D721Med (cell line): ENCODE results near the gene RFPL1.

Experiments
- DNase-seq: peaks from one replicate; pipeline ENCODE4 v3.0.0; 2011; ENCODE audit warnings: low spot score; ENCODE audit not compliant: insufficient read length
- FAIRE-seq: peaks from 2 replicates; lab custom pipeline; 2011; peaks lifted over from hg19 to GRCh38; lab: Jason Lieb, UNC
- TF ChIP-seq, protein P1 (sequence below): IDR thresholded peaks from 2 replicates; pipeline ENCODE4 v1.5.1; 2012; ENCODE audit warnings: mild to moderate bottlenecking, control low read depth; ENCODE audit not compliant: insufficient read depth; ENCODE audit errors: missing control alignments

The RFPL1 gene

GRCh38 chr22:29431986-29432385 is 6.4 kb upstream of the RFPL1 start:
- no peak for DNase-seq
- TF ChIP-seq, protein P1, sequence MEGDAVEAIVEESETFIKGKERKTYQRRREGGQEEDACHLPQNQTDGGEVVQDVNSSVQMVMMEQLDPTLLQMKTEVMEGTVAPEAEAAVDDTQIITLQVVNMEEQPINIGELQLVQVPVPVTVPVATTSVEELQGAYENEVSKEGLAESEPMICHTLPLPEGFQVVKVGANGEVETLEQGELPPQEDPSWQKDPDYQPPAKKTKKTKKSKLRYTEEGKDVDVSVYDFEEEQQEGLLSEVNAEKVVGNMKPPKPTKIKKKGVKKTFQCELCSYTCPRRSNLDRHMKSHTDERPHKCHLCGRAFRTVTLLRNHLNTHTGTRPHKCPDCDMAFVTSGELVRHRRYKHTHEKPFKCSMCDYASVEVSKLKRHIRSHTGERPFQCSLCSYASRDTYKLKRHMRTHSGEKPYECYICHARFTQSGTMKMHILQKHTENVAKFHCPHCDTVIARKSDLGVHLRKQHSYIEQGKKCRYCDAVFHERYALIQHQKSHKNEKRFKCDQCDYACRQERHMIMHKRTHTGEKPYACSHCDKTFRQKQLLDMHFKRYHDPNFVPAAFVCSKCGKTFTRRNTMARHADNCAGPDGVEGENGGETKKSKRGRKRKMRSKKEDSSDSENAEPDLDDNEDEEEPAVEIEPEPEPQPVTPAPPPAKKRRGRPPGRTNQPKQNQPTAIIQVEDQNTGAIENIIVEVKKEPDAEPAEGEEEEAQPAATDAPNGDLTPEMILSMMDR, result no peak
- FAIRE-seq, result no peak

DNA sequence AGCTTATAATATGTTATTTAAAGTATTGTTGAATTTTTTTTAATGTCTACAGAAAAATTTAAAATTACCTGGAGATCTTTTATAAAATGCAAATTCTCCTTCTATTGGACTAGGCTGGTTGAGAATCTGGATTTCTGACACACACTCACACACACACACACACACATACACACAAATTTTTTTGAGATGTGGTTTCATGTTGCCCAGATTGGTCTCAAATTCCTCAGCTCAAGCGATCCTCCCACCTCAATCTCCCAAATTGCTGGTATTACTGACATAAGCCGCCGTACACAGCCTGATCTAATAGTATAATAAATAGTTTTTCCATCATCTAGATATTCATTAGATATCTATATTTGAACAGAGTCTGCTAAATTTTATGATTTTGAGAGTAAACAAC is 4.5 kb upstream of the RFPL1 start:
- DNase-seq, result no peak
- TF ChIP-seq, protein P1, result no peak
- FAIRE-seq, result no peak

GRCh38 chr22:29434288-29434687 is 4.1 kb upstream of the RFPL1 start:
- DNase-seq (no peak), FAIRE-seq (no peak)
- TF ChIP-seq, protein P1, result no peak

GRCh38 chr22:29435236-29436136 is 2.9 kb upstream of the RFPL1 start:
- TF ChIP-seq, protein P1, result no peak
- FAIRE-seq (no peak), DNase-seq (no peak)

DNA sequence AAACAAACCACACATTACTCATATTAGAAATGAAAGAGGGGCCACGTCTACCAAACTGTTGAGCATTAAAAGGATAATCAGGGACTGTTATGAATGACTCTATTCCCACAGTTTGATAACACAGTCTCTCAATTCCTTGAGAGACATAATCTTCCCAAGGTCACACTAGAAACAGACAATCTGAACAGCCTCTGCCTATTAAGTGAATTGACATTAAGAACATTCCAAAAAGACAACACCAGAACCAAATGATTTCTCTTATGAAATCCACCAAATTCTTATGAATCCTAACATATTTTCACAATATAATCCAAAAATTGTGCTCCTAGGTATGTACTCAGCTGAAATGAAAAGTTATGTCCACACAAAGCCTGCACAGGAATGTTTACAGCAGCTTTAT is 4.6 kb downstream of the RFPL1 start:
- TF ChIP-seq, protein P1, result no peak
- FAIRE-seq, result no peak
- no peak for DNase-seq

DNA sequence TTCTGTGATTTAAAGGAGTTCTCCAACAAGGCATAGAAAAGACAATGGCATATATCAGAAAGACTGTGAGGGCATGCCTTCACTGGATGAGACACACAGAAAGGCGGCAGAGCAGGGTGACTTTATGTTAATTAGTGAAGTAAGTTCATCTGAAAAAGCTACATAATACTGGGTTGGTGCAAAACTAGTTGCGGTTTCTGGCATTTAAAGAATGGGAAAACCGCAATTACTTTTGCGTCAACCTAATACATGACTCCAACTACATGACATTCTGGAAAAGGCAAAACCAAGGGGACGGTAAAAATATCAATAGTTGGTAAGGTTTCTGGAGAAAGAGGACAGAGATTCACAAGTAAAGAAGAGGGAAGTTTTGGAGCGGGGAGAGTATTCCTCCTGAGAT is 5.1 kb downstream of the RFPL1 start:
- no peak for FAIRE-seq
- TF ChIP-seq, protein P1, result no peak
- DNase-seq, result no peak
